HL-60 (cell line): ENCODE measurements around the gene STAT5B.

Experiments
- GABPA ChIP-seq: IDR thresholded peaks from 2 replicates; pipeline ENCODE4 v1.6.1; 2012; ENCODE audit warnings: low read depth
- POLR2AphosphoS5 ChIP-seq: IDR thresholded peaks from 2 replicates; pipeline ENCODE4 v1.6.1; 2012; ENCODE audit warnings: low read depth
- TF ChIP-seq, protein P1 (sequence below): IDR thresholded peaks from one replicate; pipeline ENCODE4 v1.5.1; 2011; ENCODE audit warnings: low read length, control low read depth, inconsistent platforms; ENCODE audit not compliant: insufficient read depth
- TF ChIP-seq, protein P2 (sequence below): IDR thresholded peaks from 2 replicates; pipeline ENCODE4 v1.6.1; 2012; ENCODE audit warnings: low read depth; ENCODE audit not compliant: insufficient replicate concordance

DNA sequence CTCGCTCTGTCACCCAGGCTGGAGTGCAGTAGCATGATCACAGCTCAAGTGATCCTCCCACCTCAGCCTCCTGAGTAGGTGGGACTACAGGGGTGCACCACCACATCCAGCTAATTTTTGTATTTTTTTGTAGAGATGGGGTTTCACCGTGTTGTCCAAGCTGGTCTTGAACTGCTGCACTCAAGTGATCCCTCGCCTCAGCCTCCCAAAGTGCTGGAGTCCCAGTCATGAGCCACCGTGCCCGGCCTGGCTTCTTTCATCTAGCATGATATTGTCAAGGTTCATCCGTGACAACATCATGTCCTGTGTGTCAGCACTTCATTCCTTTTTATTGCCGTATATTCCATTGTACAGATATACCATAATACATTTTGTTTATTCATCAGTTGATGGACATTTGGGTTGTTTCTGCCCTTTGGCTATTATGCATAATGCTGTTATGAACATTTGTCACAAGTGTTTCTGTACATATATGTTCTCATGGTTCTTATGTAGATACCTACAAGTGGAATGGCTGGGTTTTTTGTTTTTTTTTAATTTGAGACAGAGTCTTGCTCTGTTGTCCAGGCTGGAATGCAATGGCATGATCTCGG lies 78.5 kb downstream of the STAT5B start:
- TF ChIP-seq, protein P1, sequence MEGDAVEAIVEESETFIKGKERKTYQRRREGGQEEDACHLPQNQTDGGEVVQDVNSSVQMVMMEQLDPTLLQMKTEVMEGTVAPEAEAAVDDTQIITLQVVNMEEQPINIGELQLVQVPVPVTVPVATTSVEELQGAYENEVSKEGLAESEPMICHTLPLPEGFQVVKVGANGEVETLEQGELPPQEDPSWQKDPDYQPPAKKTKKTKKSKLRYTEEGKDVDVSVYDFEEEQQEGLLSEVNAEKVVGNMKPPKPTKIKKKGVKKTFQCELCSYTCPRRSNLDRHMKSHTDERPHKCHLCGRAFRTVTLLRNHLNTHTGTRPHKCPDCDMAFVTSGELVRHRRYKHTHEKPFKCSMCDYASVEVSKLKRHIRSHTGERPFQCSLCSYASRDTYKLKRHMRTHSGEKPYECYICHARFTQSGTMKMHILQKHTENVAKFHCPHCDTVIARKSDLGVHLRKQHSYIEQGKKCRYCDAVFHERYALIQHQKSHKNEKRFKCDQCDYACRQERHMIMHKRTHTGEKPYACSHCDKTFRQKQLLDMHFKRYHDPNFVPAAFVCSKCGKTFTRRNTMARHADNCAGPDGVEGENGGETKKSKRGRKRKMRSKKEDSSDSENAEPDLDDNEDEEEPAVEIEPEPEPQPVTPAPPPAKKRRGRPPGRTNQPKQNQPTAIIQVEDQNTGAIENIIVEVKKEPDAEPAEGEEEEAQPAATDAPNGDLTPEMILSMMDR, result no peak
- TF ChIP-seq, protein P2, sequence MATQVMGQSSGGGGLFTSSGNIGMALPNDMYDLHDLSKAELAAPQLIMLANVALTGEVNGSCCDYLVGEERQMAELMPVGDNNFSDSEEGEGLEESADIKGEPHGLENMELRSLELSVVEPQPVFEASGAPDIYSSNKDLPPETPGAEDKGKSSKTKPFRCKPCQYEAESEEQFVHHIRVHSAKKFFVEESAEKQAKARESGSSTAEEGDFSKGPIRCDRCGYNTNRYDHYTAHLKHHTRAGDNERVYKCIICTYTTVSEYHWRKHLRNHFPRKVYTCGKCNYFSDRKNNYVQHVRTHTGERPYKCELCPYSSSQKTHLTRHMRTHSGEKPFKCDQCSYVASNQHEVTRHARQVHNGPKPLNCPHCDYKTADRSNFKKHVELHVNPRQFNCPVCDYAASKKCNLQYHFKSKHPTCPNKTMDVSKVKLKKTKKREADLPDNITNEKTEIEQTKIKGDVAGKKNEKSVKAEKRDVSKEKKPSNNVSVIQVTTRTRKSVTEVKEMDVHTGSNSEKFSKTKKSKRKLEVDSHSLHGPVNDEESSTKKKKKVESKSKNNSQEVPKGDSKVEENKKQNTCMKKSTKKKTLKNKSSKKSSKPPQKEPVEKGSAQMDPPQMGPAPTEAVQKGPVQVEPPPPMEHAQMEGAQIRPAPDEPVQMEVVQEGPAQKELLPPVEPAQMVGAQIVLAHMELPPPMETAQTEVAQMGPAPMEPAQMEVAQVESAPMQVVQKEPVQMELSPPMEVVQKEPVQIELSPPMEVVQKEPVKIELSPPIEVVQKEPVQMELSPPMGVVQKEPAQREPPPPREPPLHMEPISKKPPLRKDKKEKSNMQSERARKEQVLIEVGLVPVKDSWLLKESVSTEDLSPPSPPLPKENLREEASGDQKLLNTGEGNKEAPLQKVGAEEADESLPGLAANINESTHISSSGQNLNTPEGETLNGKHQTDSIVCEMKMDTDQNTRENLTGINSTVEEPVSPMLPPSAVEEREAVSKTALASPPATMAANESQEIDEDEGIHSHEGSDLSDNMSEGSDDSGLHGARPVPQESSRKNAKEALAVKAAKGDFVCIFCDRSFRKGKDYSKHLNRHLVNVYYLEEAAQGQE, result no peak
- TF ChIP-seq POLR2AphosphoS5 (no peak), GABPA (no peak)
